Memory B cell (primary cell): ENCODE measurements around the gene JUN.

Experiments
- ATAC-seq: fragments of 150-1000 bp; cut with Tn5 transposase; 2 replicates; pipeline ENCODE4 v1.10.0; 2021; ENCODE audit warnings: low read depth, mild to moderate bottlenecking, moderate library complexity
- DNase-seq, 2 donors: peaks; one replicate each; pipeline ENCODE4 v3.0.0; 2022; ENCODE audit warnings: low spot score in 2 of 2
- H3K27ac Mint-ChIP-seq: one replicate; pipeline ENCODE4 v1.8.0; 2022; ENCODE audit warnings: mild to moderate bottlenecking, moderate library complexity, mixed read lengths
- H3K27me3 Mint-ChIP-seq: one replicate; pipeline ENCODE4 v1.8.0; 2022; ENCODE audit warnings: mixed read lengths
- H3K36me3 Mint-ChIP-seq: one replicate; pipeline ENCODE4 v1.8.0; 2022; ENCODE audit warnings: mild to moderate bottlenecking, mixed read lengths
- H3K4me1 Mint-ChIP-seq: one replicate; pipeline ENCODE4 v1.8.0; 2022; ENCODE audit warnings: mixed read lengths
- H3K4me3 Mint-ChIP-seq: one replicate; pipeline ENCODE4 v1.8.0; 2022; ENCODE audit warnings: mild to moderate bottlenecking, moderate library complexity, mixed read lengths
- H3K9me3 Mint-ChIP-seq: one replicate; pipeline ENCODE4 v1.8.0; 2022; ENCODE audit warnings: mixed read lengths

The JUN gene

DNA sequence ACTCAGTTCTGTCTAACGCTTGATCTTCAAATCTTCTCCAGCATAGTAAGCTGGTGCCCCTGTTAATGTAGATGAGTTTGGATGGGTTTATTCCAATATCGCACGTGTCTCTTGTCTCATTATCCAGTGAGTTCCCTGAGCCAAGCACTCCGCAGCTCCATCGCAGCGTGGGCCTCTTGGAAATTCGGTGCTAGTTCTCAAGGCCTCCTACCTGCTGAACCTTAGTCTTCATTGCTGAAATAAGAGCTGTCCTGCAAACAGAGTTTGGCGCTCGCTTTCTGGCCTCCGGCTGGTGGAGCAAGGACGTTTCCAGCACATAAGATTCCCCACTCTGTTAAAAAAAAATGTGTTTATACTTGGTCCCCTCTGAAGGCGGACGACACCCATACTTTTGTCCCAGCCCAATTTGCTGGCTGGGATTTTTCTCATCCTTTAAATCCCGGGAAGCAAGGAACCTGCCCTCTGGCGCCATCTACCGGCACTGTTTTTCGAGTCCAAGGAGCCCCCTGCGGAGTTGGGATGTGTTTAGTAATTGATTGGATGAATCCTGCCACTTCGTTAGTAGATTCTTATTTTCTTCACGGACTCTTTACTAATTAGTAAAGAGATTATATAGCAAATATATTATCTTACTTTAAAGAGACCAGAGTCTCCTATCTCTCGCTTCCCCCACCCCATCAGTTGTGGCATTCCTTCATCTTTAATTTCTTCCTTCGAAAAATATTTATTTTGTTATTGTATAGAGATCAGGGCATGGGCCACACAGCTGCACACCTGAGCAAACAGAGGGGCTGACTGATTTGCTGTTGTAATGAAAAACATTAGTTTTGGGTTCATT is 14.7 kb downstream of the JUN start:
- DNase-seq = no peak
- Mint-ChIP-seq H3K36me3 (no peaks in the 10 kb centered on the region), H3K27me3 (no peaks in the 10 kb centered on the region), H3K4me3 (no peak overlapping the region), H3K4me1 (peaks cover 14% of the 10 kb centered on the region), H3K27ac (no peak overlapping the region), H3K9me3 (no peaks in the 10 kb centered on the region)
- ATAC-seq = no peak

DNA sequence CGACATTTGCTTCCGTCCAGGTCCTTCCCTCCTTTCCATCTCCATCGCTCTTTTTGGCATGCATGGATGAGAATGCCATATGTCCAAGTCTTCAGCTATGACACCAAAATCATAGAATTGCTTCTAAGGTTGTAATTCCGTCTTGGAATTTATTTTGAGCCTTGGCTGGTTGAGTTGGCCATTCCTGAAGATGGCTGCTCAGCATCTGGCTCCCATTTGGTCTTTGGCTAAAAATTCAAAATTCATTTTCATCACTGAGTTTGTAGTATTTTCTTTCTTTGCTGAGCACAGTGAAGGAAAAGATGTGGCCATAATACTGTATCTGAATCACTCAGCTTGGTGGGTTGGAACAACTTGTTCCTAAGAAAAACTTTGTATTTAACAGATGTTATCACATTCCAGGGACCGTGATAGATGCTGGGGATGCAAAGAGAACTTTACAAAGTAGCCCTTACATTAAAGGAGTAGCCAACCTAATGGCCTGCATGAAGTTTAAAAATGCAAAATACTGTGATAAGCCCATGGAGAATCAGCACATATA is 15.6 kb downstream of the JUN start:
- H3K9me3 Mint-ChIP-seq = no peaks in the 10 kb centered on the region
- H3K27ac Mint-ChIP-seq = no peak overlapping the region
- H3K4me3 Mint-ChIP-seq = no peak overlapping the region
- no peaks in the 10 kb centered on the region for H3K27me3 Mint-ChIP-seq
- no peaks in the 10 kb centered on the region for H3K36me3 Mint-ChIP-seq
- H3K4me1 Mint-ChIP-seq = peaks cover 4% of the 10 kb centered on the region
- no peak for DNase-seq
- no peak for ATAC-seq

DNA sequence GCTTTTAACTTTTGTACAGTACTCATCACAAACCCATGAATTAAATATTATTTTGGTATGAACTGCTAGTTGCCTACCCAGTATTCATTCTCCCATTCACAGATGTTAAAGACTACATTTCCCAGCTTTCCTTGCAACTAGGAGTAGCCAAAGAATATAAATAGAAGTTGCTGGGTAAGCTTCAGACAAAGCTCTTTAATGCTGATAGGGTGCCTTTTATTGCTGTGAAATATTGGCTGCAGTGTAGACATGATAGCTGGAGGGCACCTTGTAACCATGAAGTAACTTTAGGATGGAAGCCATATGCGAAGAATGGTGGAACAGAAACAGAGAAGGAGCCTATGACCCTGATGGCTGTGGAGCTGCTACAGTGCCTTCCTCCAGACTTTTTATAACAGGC is 16.7 kb downstream of the JUN start:
- H3K27me3 Mint-ChIP-seq = peaks cover 3% of the 10 kb centered on the region
- H3K27ac Mint-ChIP-seq = no peak overlapping the region
- H3K4me3 Mint-ChIP-seq = no peak overlapping the region
- no peaks in the 10 kb centered on the region for H3K36me3 Mint-ChIP-seq
- no peak for DNase-seq
- H3K4me1 Mint-ChIP-seq = no peaks in the 10 kb centered on the region
- H3K9me3 Mint-ChIP-seq = no peaks in the 10 kb centered on the region
- no peak for ATAC-seq

- Mint-ChIP-seq H3K27ac (no peak overlapping the region), H3K36me3 (no peaks in the 10 kb centered on the region), H3K9me3 (no peaks in the 10 kb centered on the region), H3K4me3 (no peak overlapping the region), H3K4me1 (no peaks in the 10 kb centered on the region), H3K27me3 (peaks cover 4% of the 10 kb centered on the region)
- no peak for ATAC-seq
- no peak for DNase-seq
Measured at GRCh38 chr1:58765441-58765840, 18.4 kb downstream of the JUN start.

DNA sequence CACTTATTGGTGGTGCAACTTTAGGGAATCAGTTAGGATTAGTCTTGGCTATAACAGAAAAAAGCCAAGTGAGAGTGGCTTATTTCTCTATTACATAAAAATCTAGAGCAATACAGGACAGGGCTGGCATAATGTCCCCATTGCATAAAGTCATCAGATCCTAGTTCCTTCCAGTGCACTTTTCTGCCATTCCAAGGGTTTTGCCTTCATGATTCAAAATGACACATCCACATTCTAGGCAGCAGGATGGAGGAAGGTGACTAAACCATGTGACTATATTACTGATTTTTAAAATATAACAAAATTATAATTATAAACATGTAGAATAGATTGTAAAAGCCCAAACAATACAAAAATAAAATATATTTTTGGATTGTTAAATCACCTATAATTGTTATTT is 18.8 kb downstream of the JUN start:
- Mint-ChIP-seq H3K27me3 (peaks cover 4% of the 10 kb centered on the region), H3K9me3 (no peaks in the 10 kb centered on the region), H3K27ac (no peak overlapping the region), H3K4me3 (no peak overlapping the region), H3K4me1 (no peaks in the 10 kb centered on the region), H3K36me3 (no peaks in the 10 kb centered on the region)
- DNase-seq (no peak), ATAC-seq (no peak)

- H3K4me3 Mint-ChIP-seq = no peak overlapping the region
- H3K4me1 Mint-ChIP-seq = no peaks in the 10 kb centered on the region
- DNase-seq (no peak), ATAC-seq (no peak)
- H3K27ac Mint-ChIP-seq = no peak overlapping the region
- H3K9me3 Mint-ChIP-seq = no peaks in the 10 kb centered on the region
- peaks cover 4% of the 10 kb centered on the region for H3K27me3 Mint-ChIP-seq
- no peaks in the 10 kb centered on the region for H3K36me3 Mint-ChIP-seq
Measured at GRCh38 chr1:58764294-58764978, 19.4 kb downstream of the JUN start.

DNA sequence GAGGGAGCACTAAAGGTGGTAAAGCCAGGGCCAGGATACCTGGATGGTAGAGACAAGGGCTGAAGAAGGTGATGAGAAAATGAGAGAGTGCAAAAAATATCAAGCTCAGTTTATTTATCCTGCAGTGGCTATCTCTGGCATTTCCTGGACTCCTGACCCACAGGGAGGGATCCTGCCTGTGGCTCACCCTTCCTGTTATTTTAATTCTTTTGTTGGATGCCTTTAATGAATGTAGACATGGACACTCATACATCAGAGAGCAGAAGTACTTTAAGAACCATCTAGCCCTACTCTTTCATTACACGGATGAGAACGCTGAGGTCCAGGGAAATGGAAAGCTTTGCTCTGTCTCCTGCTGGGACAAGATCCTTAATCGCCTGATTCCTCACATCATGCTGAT is 20.6 kb downstream of the JUN start:
- ATAC-seq = no peak
- Mint-ChIP-seq H3K36me3 (no peaks in the 10 kb centered on the region), H3K27me3 (peaks cover 4% of the 10 kb centered on the region), H3K4me1 (no peaks in the 10 kb centered on the region), H3K4me3 (no peak overlapping the region), H3K9me3 (no peaks in the 10 kb centered on the region), H3K27ac (no peak overlapping the region)
- no peak for DNase-seq

DNA sequence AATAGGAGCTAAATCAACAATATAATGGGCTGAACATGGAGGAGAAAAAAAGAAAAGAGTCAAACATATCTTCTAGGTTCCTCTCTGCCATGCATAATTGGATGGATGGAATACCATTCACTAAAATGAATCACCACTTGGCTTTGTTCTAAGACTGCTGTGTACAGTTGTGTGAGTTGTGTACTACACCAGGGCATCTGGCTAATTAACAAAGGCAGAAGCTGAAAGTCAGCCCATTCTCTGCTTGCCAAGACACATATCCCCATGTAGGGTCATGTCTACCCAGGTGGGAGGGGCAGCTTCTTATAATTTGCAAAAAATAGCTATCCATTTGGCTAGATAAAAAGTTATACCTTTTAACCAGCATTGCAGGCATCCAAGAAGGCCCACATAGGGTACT is 21.0 kb downstream of the JUN start:
- DNase-seq = no peak
- Mint-ChIP-seq H3K9me3 (no peaks in the 10 kb centered on the region), H3K36me3 (no peaks in the 10 kb centered on the region), H3K27me3 (peaks cover 4% of the 10 kb centered on the region), H3K4me1 (no peaks in the 10 kb centered on the region), H3K27ac (no peak overlapping the region), H3K4me3 (no peak overlapping the region)
- no peak for ATAC-seq

DNA sequence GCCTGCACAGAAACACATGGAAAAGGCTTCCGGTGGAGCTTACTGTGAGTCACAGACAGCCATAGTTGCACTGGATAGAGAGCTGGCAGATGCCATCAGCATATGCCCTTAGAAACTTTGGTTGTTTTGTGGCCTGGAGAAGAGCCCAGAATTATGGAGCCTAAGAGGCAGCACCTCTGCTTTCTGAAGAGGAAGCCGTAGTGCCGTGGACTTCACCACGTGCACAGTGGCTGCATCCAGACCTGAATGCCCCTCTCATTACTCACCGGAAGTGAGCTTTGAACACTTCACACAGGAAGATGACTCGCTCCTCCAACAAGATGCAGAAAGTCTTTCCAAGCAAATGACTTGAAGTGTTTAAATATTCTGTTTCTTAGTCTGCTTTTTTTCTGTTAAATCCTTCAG is 28.4 kb downstream of the JUN start:
- Mint-ChIP-seq H3K27me3 (no peaks in the 10 kb centered on the region), H3K4me1 (peaks cover 8% of the 10 kb centered on the region), H3K9me3 (no peaks in the 10 kb centered on the region), H3K27ac (no peak overlapping the region), H3K36me3 (no peaks in the 10 kb centered on the region), H3K4me3 (no peak overlapping the region)
- DNase-seq (no peak), ATAC-seq (peak; percentile 44)

DNA sequence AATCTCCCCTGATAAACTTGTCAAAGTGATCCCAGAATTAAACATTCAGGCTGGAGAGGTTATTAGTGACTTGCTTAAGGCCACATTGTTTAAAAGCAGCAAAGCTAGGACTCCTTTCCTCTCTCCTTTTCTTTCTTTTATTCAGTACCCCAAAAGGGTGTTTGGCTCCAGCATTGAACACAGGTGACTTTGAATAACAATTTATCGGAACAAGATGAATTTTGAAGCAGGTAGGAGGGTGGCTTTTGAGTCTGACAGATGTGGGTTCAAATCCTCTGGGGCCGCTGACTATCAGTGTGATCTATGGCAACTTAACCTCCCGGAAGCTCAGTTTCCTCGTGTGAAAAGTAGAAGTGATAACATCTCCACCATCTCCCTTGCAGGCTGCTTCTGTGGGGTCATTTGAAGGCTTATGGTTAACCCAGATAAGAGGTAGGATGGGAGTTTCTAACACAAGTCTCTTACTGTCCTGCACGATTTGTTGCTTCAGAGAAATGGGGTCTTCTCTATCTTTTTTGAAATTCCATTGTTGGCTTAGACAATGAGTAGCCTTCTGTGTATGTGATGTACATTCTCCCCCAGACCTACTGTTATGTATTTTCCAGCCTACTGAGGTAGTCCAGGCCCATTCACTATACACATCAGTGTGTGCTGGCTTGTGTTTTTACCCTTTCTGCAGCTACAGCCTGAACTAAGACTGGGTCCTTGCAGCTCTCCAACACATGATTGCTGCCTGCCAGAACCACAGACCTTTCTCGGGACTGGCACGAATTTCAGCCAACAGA is 29.0 kb downstream of the JUN start:
- peaks cover 8% of the 10 kb centered on the region for H3K4me1 Mint-ChIP-seq
- no peak for DNase-seq
- ATAC-seq = no peak
- H3K4me3 Mint-ChIP-seq = no peak overlapping the region
- no peak overlapping the region for H3K27ac Mint-ChIP-seq
- no peaks in the 10 kb centered on the region for H3K9me3 Mint-ChIP-seq
- no peaks in the 10 kb centered on the region for H3K27me3 Mint-ChIP-seq
- no peaks in the 10 kb centered on the region for H3K36me3 Mint-ChIP-seq

- no peaks in the 10 kb centered on the region for H3K9me3 Mint-ChIP-seq
- no peak overlapping the region for H3K27ac Mint-ChIP-seq
- no peaks in the 10 kb centered on the region for H3K36me3 Mint-ChIP-seq
- peaks cover 8% of the 10 kb centered on the region for H3K4me1 Mint-ChIP-seq
- H3K27me3 Mint-ChIP-seq = peaks cover 2% of the 10 kb centered on the region
- H3K4me3 Mint-ChIP-seq = no peak overlapping the region
- ATAC-seq (no peak), DNase-seq (no peak)
Measured at GRCh38 chr1:58754073-58754613, 29.7 kb downstream of the JUN start.

- H3K9me3 Mint-ChIP-seq = no peaks in the 10 kb centered on the region
- H3K4me1 Mint-ChIP-seq = peaks cover 8% of the 10 kb centered on the region
- ATAC-seq = no peak
- no peaks in the 10 kb centered on the region for H3K36me3 Mint-ChIP-seq
- no peak overlapping the region for H3K4me3 Mint-ChIP-seq
- DNase-seq = no peak
- no peak overlapping the region for H3K27ac Mint-ChIP-seq
- peaks cover 2% of the 10 kb centered on the region for H3K27me3 Mint-ChIP-seq
Measured at GRCh38 chr1:58753431-58753866, 30.4 kb downstream of the JUN start.

GRCh38 chr1:58749646-58750045 is 34.2 kb downstream of the JUN start:
- Mint-ChIP-seq H3K27ac (no peak overlapping the region), H3K4me1 (no peaks in the 10 kb centered on the region), H3K36me3 (no peaks in the 10 kb centered on the region), H3K27me3 (peaks cover 9% of the 10 kb centered on the region), H3K9me3 (no peaks in the 10 kb centered on the region), H3K4me3 (no peak overlapping the region)
- DNase-seq (no peak), ATAC-seq (no peak)

DNA sequence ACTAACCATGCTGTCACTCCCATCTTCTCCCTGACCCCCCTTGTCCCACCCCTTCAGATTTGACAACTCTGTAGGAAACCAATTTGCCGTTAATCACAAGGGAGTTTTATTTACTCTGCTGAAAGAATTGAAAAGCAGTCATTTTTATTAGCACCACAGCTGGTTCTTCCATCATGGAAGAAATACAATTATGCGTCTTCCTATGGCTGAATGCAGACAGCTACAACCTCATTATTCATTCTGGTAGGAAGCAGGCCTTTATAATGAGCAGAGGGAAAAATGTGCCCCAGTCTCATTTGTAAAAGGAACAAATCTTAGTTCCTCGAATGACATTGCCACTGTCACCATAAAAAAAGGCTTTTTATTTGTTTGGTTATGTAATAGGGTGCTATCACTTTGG is 35.2 kb downstream of the JUN start:
- H3K36me3 Mint-ChIP-seq = no peaks in the 10 kb centered on the region
- H3K4me1 Mint-ChIP-seq = no peaks in the 10 kb centered on the region
- H3K27me3 Mint-ChIP-seq = peaks cover 11% of the 10 kb centered on the region
- no peak overlapping the region for H3K4me3 Mint-ChIP-seq
- ATAC-seq (no peak), DNase-seq (no peak)
- no peak overlapping the region for H3K27ac Mint-ChIP-seq
- no peaks in the 10 kb centered on the region for H3K9me3 Mint-ChIP-seq
